ENCODE results near the gene GARIN5A.

The GARIN5A gene

DNA sequence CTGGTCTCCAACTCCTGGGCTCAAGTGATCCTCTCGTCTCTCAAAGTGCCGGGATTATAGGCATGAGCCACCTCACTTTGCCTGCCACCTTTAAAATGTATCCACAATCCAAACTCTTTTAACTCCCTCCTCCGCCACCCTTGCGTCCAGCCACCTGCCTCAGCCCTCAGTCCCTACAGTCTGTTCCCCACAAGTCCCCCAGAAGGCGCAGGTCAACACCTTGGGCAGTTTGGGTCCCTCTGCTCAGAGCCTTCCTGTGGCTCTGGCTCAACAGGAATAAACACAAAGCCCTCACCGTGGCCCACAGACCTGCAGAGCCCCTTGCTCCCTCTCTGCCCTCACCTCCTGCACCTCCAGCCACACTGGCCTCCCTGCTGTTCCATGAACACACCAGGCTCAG, 7.8 kb downstream of the GARIN5A start:
- no peak overlapping the region for H3K4me2 ChIP-seq (ENCODE audit: low read length)
- no peaks in the 10 kb centered on the region for H3K9me3 ChIP-seq (replicated peaks; ENCODE audit: low read length)
- peaks cover 5% of the 10 kb centered on the region for H3K4me1 ChIP-seq (ENCODE audit: control insufficient read depth, insufficient read depth, low read length)
- no peak overlapping the region for H3K9ac ChIP-seq (ENCODE audit: low read depth, low read length)
- no peaks in the 10 kb centered on the region for H3K36me3 ChIP-seq (ENCODE audit: insufficient read depth, low read length)
- no peak overlapping the region for H3K4me3 ChIP-seq (ENCODE audit: low read length)
- H3K27me3 ChIP-seq (ENCODE audit: control insufficient read depth, insufficient read depth, low read length) = no peaks in the 10 kb centered on the region

DNA sequence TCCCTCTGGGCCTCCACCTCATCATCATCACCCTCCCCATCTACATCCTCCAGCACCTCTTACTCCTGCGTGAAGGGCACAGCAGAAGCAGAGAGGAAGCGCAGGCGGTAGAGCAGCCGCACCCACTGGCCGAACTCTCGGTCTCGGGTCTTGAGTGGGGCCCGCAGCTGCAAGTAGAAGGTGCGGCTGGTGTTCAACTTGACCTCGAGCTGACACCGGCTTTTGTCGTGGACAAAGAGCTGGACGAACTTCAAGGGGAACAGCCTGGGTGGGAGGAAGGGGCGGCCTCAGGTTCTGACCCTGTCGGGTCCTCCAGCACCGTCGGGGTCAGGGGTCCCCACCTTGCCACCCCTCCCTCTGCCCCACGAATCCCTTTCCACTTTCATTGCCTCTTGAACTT, 9.1 kb downstream of the GARIN5A start:
- Histone ChIP-seq H3K36me3 (ENCODE audit: insufficient read depth, low read length) (no peaks in the 10 kb centered on the region), H3K27me3 (ENCODE audit: control insufficient read depth, insufficient read depth, low read length) (no peaks in the 10 kb centered on the region), H3K4me3 (ENCODE audit: low read length) (no peak overlapping the region), H3K9me3 (replicated peaks; ENCODE audit: low read length) (no peaks in the 10 kb centered on the region), H3K4me2 (ENCODE audit: low read length) (no peak overlapping the region), H3K4me1 (ENCODE audit: control insufficient read depth, insufficient read depth, low read length) (peaks cover 5% of the 10 kb centered on the region), H3K9ac (ENCODE audit: low read depth, low read length) (no peak overlapping the region)

GRCh38 chr19:50466706-50467039, 10.0 kb downstream of the GARIN5A start:
- Histone ChIP-seq H3K4me3 (ENCODE audit: low read length) (no peak overlapping the region), H3K9ac (ENCODE audit: low read depth, low read length) (no peak overlapping the region), H3K4me1 (ENCODE audit: control insufficient read depth, insufficient read depth, low read length) (peaks cover 5% of the 10 kb centered on the region), H3K36me3 (ENCODE audit: insufficient read depth, low read length) (no peaks in the 10 kb centered on the region), H3K4me2 (ENCODE audit: low read length) (no peak overlapping the region), H3K9me3 (replicated peaks; ENCODE audit: low read length) (no peaks in the 10 kb centered on the region), H3K27me3 (ENCODE audit: control insufficient read depth, insufficient read depth, low read length) (no peaks in the 10 kb centered on the region)

GRCh38 chr19:50465986-50466705, 10.5 kb downstream of the GARIN5A start:
- H3K4me3 ChIP-seq (ENCODE audit: low read length) = no peak overlapping the region
- H3K4me1 ChIP-seq (ENCODE audit: control insufficient read depth, insufficient read depth, low read length) = peaks cover 5% of the 10 kb centered on the region
- no peak overlapping the region for H3K9ac ChIP-seq (ENCODE audit: low read depth, low read length)
- H3K4me2 ChIP-seq (ENCODE audit: low read length) = peak overlapping the region; percentile 28
- H3K36me3 ChIP-seq (ENCODE audit: insufficient read depth, low read length) = no peaks in the 10 kb centered on the region
- H3K9me3 ChIP-seq (replicated peaks; ENCODE audit: low read length) = no peaks in the 10 kb centered on the region
- no peaks in the 10 kb centered on the region for H3K27me3 ChIP-seq (ENCODE audit: control insufficient read depth, insufficient read depth, low read length)

GRCh38 chr19:50465000-50465399, 11.6 kb downstream of the GARIN5A start:
- H3K36me3 ChIP-seq (ENCODE audit: insufficient read depth, low read length) = no peaks in the 10 kb centered on the region
- no peaks in the 10 kb centered on the region for H3K27me3 ChIP-seq (ENCODE audit: control insufficient read depth, insufficient read depth, low read length)
- H3K4me1 ChIP-seq (ENCODE audit: control insufficient read depth, insufficient read depth, low read length) = peaks cover 10% of the 10 kb centered on the region
- no peaks in the 10 kb centered on the region for H3K9me3 ChIP-seq (replicated peaks; ENCODE audit: low read length)
- no peak overlapping the region for H3K4me3 ChIP-seq (ENCODE audit: low read length)
- no peak overlapping the region for H3K9ac ChIP-seq (ENCODE audit: low read depth, low read length)
- H3K4me2 ChIP-seq (ENCODE audit: low read length) = no peak overlapping the region

- H3K9ac ChIP-seq (ENCODE audit: low read depth, low read length) = no peak overlapping the region
- H3K9me3 ChIP-seq (replicated peaks; ENCODE audit: low read length) = no peaks in the 10 kb centered on the region
- peaks cover 11% of the 10 kb centered on the region for H3K4me1 ChIP-seq (ENCODE audit: control insufficient read depth, insufficient read depth, low read length)
- no peaks in the 10 kb centered on the region for H3K27me3 ChIP-seq (ENCODE audit: control insufficient read depth, insufficient read depth, low read length)
- H3K4me2 ChIP-seq (ENCODE audit: low read length) = no peak overlapping the region
- H3K4me3 ChIP-seq (ENCODE audit: low read length) = no peak overlapping the region
- H3K36me3 ChIP-seq (ENCODE audit: insufficient read depth, low read length) = no peaks in the 10 kb centered on the region
Observed at GRCh38 chr19:50464348-50464747, 12.3 kb downstream of the GARIN5A start.

DNA sequence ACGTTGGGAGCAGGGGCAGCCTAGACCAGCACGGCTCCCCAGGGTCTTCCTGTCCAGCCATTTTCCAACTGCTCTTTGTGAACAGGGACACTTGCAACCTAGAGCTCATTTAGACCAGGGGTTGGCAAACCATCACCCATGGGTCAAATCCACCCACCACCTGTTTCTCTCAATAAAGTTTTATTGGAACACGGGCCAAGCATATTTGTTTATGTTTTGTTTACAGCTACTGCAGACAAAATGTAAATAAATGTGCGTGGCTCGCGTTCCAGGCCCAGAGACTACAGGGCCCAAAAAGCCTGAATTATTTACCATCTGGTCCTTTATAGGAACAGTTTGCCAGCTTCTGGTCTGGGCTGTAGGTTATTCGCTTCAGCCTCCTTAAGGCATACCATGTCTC, 13.7 kb downstream of the GARIN5A start:
- no peak overlapping the region for H3K9ac ChIP-seq (ENCODE audit: low read depth, low read length)
- H3K27me3 ChIP-seq (ENCODE audit: control insufficient read depth, insufficient read depth, low read length) = peaks cover 4% of the 10 kb centered on the region

DNA sequence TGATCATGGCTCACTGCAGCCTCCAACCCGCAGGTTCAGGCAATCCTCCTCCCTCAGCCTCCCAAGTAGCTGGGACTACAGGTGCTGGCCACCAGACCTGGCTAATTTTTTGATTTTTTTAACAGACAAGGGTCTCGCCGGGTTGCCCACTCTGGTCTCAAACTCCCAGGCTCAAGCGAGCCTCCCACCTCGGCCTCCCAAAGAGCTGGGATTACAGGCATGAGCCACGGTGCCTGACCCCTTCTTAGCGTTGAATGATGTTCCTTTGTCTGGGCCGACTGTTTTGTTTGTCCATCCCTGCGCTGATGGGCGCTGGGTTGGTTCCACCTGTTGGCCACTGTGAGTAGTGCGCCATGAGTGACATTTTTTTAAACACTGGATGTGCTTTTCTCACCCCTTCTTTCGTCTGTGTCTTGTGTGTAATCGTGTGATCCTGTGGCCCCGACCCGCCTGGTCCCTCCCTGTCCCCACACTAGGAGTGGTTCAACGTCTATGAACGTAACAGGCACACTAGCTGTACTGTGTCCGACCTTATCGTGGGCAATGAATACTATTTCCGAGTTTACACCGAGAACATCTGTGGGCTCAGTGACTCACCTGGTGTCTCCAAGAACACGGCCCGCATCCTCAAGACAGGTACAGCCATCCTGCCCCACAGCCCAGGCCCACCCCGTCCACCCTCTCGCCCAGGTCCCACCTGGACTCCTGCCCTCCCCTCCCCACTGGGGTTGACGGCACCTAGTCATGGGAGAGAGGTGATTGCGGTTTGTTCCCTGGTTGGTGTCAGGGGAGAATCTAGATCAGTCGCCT, 15.4 kb downstream of the GARIN5A start:
- H3K4me2 ChIP-seq (ENCODE audit: low read length) = no peak overlapping the region
- H3K36me3 ChIP-seq (ENCODE audit: insufficient read depth, low read length) = no peaks in the 10 kb centered on the region
- peaks cover 7% of the 10 kb centered on the region for H3K27me3 ChIP-seq (ENCODE audit: control insufficient read depth, insufficient read depth, low read length)
- no peak overlapping the region for H3K9ac ChIP-seq (ENCODE audit: low read depth, low read length)
- no peak overlapping the region for H3K4me3 ChIP-seq (ENCODE audit: low read length)
- H3K4me1 ChIP-seq (ENCODE audit: control insufficient read depth, insufficient read depth, low read length) = peaks cover 9% of the 10 kb centered on the region
- no peaks in the 10 kb centered on the region for H3K9me3 ChIP-seq (replicated peaks; ENCODE audit: low read length)

More for the DNA sequence above, 13.7 kb downstream of the GARIN5A start:
- Histone ChIP-seq H3K9me3 (replicated peaks; ENCODE audit: low read length) (no peaks in the 10 kb centered on the region), H3K36me3 (ENCODE audit: insufficient read depth, low read length) (no peaks in the 10 kb centered on the region), H3K4me2 (ENCODE audit: low read length) (no peak overlapping the region), H3K4me3 (ENCODE audit: low read length) (no peak overlapping the region), H3K4me1 (ENCODE audit: control insufficient read depth, insufficient read depth, low read length) (peaks cover 11% of the 10 kb centered on the region)

DNA sequence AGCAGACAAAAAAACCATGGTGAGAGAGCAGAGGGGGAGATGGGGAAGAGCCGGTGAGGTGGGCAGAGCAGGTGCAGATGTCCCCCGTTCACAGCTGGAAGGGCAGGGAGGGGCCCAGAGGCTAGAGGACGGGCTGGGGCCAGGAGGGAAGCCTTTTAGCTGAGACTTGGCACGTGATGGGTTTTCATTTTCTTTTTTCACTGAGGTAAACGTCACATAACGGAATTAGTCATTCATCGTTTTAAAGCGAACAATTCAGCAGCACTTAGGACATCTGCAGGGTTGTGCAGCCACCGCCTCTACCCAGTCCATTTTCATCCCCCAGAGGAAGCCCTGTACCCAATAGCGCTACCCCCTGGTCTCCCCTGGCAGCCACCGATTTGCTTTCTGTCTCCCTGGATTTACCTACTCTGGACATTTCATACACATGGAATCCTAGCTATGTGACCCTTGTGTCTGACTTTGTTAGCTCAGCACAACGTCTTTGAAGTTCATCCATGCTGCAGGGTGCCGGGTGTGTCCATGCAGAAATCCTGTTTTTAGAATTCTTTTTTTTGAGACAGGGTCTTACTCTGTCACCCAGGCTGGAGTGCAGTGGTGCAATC, 16.4 kb downstream of the GARIN5A start:
- Histone ChIP-seq H3K4me3 (ENCODE audit: low read length) (no peak overlapping the region), H3K4me2 (ENCODE audit: low read length) (peak overlapping the region; percentile 37), H3K36me3 (ENCODE audit: insufficient read depth, low read length) (no peaks in the 10 kb centered on the region), H3K27me3 (ENCODE audit: control insufficient read depth, insufficient read depth, low read length) (peaks cover 7% of the 10 kb centered on the region), H3K9ac (ENCODE audit: low read depth, low read length) (no peak overlapping the region), H3K9me3 (replicated peaks; ENCODE audit: low read length) (no peaks in the 10 kb centered on the region), H3K4me1 (ENCODE audit: control insufficient read depth, insufficient read depth, low read length) (peaks cover 6% of the 10 kb centered on the region)

- Histone ChIP-seq H3K4me3 (ENCODE audit: low read length) (no peak overlapping the region), H3K27me3 (ENCODE audit: control insufficient read depth, insufficient read depth, low read length) (peaks cover 7% of the 10 kb centered on the region), H3K36me3 (ENCODE audit: insufficient read depth, low read length) (no peaks in the 10 kb centered on the region)
Observed at GRCh38 chr19:50459638-50460037, 17.0 kb downstream of the GARIN5A start.

GRCh38 chr19:50459067-50459456, 17.6 kb downstream of the GARIN5A start:
- no peaks in the 10 kb centered on the region for H3K9me3 ChIP-seq (replicated peaks; ENCODE audit: low read length)
- H3K4me1 ChIP-seq (ENCODE audit: control insufficient read depth, insufficient read depth, low read length) = peaks cover 6% of the 10 kb centered on the region
- H3K4me3 ChIP-seq (ENCODE audit: low read length) = no peak overlapping the region
- no peaks in the 10 kb centered on the region for H3K36me3 ChIP-seq (ENCODE audit: insufficient read depth, low read length)
- H3K27me3 ChIP-seq (ENCODE audit: control insufficient read depth, insufficient read depth, low read length) = peaks cover 7% of the 10 kb centered on the region
- no peak overlapping the region for H3K9ac ChIP-seq (ENCODE audit: low read depth, low read length)
- no peak overlapping the region for H3K4me2 ChIP-seq (ENCODE audit: low read length)

More at GRCh38 chr19:50459638-50460037, 17.0 kb downstream of the GARIN5A start:
- no peaks in the 10 kb centered on the region for H3K9me3 ChIP-seq (replicated peaks; ENCODE audit: low read length)
- H3K4me2 ChIP-seq (ENCODE audit: low read length) = no peak overlapping the region
- H3K9ac ChIP-seq (ENCODE audit: low read depth, low read length) = no peak overlapping the region
- peaks cover 6% of the 10 kb centered on the region for H3K4me1 ChIP-seq (ENCODE audit: control insufficient read depth, insufficient read depth, low read length)

All from skeletal muscle satellite cell (primary cell).